ENCODE results near the gene SH3D21. TPM values are rescaled to one million over a fixed set of nuclear protein-coding genes. Genes with fewer than 3 reads are reported as not detected.

The SH3D21 gene
- polyA plus RNA-seq, 1 donor from 2014 or later, result 2.6 TPM

DNA sequence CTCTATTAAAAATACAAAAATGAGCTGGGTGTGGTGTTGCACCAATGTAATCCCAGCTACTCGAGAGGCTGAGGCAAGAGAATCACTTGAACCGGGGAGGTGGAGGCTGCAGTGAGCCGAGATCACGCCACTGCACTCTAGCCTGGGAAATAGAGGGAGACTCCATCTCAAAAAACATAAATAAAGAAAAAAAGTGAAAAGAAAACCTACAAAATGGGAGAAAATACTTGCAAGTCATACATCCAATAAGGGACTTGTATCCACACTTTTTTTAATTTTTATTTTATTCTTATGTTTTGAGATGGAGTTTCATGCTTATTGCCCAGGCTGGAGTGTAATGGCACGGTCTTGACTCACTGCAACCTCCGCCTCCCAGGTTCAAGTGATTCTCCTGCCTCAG, 29.5 kb upstream of the SH3D21 start:
- H3K4me3 ChIP-seq (ENCODE audit: low read length), result no peak overlapping the region
- H2AFZ ChIP-seq (ENCODE audit: low read depth, low read length), result no peak overlapping the region
- H4K20me1 ChIP-seq (ENCODE audit: insufficient read depth), result no peaks in the 10 kb centered on the region
- no peaks in the 10 kb centered on the region for H3K79me2 ChIP-seq (replicated peaks; ENCODE audit: insufficient read depth, low read length)
- no peaks in the 10 kb centered on the region for H3K9me3 ChIP-seq (ENCODE audit: low read length)
- H3F3A ChIP-seq (ENCODE audit: insufficient read depth, low read length, poor library complexity, severe bottlenecking), result no peaks in the 10 kb centered on the region
- no peak for TF ChIP-seq MXI1 (conservative IDR thresholded peaks at IDR 0.05; ENCODE audit: poor library complexity, severe bottlenecking)
- TF ChIP-seq POLR2AphosphoS5 (IDR thresholded peaks at IDR 0.05), result no peak
- TF ChIP-seq TAF1 (IDR thresholded peaks at IDR 0.05; ENCODE audit: low read depth), result no peak
- TF ChIP-seq, protein P1, sequence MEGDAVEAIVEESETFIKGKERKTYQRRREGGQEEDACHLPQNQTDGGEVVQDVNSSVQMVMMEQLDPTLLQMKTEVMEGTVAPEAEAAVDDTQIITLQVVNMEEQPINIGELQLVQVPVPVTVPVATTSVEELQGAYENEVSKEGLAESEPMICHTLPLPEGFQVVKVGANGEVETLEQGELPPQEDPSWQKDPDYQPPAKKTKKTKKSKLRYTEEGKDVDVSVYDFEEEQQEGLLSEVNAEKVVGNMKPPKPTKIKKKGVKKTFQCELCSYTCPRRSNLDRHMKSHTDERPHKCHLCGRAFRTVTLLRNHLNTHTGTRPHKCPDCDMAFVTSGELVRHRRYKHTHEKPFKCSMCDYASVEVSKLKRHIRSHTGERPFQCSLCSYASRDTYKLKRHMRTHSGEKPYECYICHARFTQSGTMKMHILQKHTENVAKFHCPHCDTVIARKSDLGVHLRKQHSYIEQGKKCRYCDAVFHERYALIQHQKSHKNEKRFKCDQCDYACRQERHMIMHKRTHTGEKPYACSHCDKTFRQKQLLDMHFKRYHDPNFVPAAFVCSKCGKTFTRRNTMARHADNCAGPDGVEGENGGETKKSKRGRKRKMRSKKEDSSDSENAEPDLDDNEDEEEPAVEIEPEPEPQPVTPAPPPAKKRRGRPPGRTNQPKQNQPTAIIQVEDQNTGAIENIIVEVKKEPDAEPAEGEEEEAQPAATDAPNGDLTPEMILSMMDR (IDR thresholded peaks at IDR 0.05; ENCODE audit: poor library complexity, severe bottlenecking), result no peak
- TF ChIP-seq RAD21 (conservative IDR thresholded peaks at IDR 0.05), result no peak
- no peak for TF ChIP-seq EZH2 (IDR thresholded peaks at IDR 0.05; ENCODE audit: borderline replicate concordance, insufficient read depth, low read length, poor library complexity, severe bottlenecking)
- no peak for TF ChIP-seq SMC3 (conservative IDR thresholded peaks at IDR 0.05; ENCODE audit: poor library complexity)
- no peak for TF ChIP-seq EP300 (conservative IDR thresholded peaks at IDR 0.05; ENCODE audit: poor library complexity, severe bottlenecking)
- TF ChIP-seq, protein P2, sequence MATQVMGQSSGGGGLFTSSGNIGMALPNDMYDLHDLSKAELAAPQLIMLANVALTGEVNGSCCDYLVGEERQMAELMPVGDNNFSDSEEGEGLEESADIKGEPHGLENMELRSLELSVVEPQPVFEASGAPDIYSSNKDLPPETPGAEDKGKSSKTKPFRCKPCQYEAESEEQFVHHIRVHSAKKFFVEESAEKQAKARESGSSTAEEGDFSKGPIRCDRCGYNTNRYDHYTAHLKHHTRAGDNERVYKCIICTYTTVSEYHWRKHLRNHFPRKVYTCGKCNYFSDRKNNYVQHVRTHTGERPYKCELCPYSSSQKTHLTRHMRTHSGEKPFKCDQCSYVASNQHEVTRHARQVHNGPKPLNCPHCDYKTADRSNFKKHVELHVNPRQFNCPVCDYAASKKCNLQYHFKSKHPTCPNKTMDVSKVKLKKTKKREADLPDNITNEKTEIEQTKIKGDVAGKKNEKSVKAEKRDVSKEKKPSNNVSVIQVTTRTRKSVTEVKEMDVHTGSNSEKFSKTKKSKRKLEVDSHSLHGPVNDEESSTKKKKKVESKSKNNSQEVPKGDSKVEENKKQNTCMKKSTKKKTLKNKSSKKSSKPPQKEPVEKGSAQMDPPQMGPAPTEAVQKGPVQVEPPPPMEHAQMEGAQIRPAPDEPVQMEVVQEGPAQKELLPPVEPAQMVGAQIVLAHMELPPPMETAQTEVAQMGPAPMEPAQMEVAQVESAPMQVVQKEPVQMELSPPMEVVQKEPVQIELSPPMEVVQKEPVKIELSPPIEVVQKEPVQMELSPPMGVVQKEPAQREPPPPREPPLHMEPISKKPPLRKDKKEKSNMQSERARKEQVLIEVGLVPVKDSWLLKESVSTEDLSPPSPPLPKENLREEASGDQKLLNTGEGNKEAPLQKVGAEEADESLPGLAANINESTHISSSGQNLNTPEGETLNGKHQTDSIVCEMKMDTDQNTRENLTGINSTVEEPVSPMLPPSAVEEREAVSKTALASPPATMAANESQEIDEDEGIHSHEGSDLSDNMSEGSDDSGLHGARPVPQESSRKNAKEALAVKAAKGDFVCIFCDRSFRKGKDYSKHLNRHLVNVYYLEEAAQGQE (IDR thresholded peaks at IDR 0.05; ENCODE audit: borderline replicate concordance), result no peak
- H3K27me3 ChIP-seq (ENCODE audit: insufficient read depth, low read depth, low read length), result no peaks in the 10 kb centered on the region
- no peak overlapping the region for H3K27ac ChIP-seq (ENCODE audit: low read length)
- no peaks in the 10 kb centered on the region for H3K9me2 ChIP-seq (ENCODE audit: insufficient read depth, low read length)
- H3K9ac ChIP-seq (ENCODE audit: low read length), result no peak overlapping the region
- no peak overlapping the region for H3K4me2 ChIP-seq (ENCODE audit: low read length)
- no peaks in the 10 kb centered on the region for H3K36me3 ChIP-seq (ENCODE audit: insufficient read depth, low read length)

DNA sequence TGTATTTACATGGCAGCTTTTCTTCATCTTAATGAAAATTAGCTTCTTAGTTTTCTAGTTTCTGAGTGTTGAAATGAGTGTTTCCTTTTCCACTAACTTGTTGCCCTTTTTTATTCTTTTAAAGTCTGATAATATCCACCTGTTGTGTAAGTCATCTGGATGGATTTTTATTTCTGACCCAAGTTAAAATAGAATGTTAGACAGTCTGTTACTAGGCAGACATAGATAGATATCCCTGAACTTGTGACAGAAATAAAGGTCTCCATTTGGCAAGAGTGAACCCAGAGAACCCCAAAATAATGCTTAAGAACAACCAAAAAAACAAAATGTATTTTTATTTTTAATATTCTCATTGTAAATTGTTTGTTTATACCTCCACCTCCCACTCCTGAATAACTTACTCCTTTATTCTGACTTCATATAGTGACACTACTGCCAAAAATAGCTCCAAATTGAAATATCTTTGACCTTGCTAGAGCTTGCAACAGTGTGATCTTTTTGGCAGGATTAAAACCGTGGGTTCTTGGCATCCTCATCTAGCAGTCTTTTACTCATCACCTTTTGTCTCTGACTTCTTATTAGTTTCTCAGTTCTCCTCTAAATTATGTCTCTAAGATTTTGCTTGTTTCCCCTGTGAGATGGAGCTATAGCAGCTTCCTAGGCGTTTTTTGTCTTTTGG, 26.9 kb upstream of the SH3D21 start:
- H3K4me2 ChIP-seq (ENCODE audit: low read length), result no peak overlapping the region
- TF ChIP-seq POLR2AphosphoS5 (IDR thresholded peaks at IDR 0.05) (no peak), RAD21 (conservative IDR thresholded peaks at IDR 0.05) (no peak), TAF1 (IDR thresholded peaks at IDR 0.05; ENCODE audit: low read depth) (no peak), MXI1 (conservative IDR thresholded peaks at IDR 0.05; ENCODE audit: poor library complexity, severe bottlenecking) (no peak), EZH2 (IDR thresholded peaks at IDR 0.05; ENCODE audit: borderline replicate concordance, insufficient read depth, low read length, poor library complexity, severe bottlenecking) (no peak), EP300 (conservative IDR thresholded peaks at IDR 0.05; ENCODE audit: poor library complexity, severe bottlenecking) (no peak), SMC3 (conservative IDR thresholded peaks at IDR 0.05; ENCODE audit: poor library complexity) (no peak)
- TF ChIP-seq, protein P1 (IDR thresholded peaks at IDR 0.05; ENCODE audit: poor library complexity, severe bottlenecking), result no peak
- TF ChIP-seq, protein P2 (IDR thresholded peaks at IDR 0.05; ENCODE audit: borderline replicate concordance), result no peak
- H3K9ac ChIP-seq (ENCODE audit: low read length), result no peak overlapping the region
- H3K27me3 ChIP-seq (ENCODE audit: insufficient read depth, low read depth, low read length), result no peaks in the 10 kb centered on the region
- H3K4me3 ChIP-seq (ENCODE audit: low read length), result no peak overlapping the region
- no peaks in the 10 kb centered on the region for H4K20me1 ChIP-seq (ENCODE audit: insufficient read depth)
- no peaks in the 10 kb centered on the region for H3F3A ChIP-seq (ENCODE audit: insufficient read depth, low read length, poor library complexity, severe bottlenecking)
- no peaks in the 10 kb centered on the region for H3K9me3 ChIP-seq (ENCODE audit: low read length)
- H3K79me2 ChIP-seq (replicated peaks; ENCODE audit: insufficient read depth, low read length), result no peaks in the 10 kb centered on the region
- no peak overlapping the region for H2AFZ ChIP-seq (ENCODE audit: low read depth, low read length)
- no peaks in the 10 kb centered on the region for H3K36me3 ChIP-seq (ENCODE audit: insufficient read depth, low read length)
- H3K27ac ChIP-seq (ENCODE audit: low read length), result no peak overlapping the region
- H3K9me2 ChIP-seq (ENCODE audit: insufficient read depth, low read length), result no peaks in the 10 kb centered on the region

All from neural cell (in vitro differentiated cells).